IPS-18a (cell line): ENCODE results near the gene GPR137C.

Experiments
- H3K27ac ChIP-seq: one replicate; pipeline ENCODE4 v1.5.1; 2013; ENCODE audit warnings: low read length
- H3K27me3 ChIP-seq: one replicate; pipeline ENCODE4 v1.6.1; 2013; ENCODE audit warnings: mild to moderate bottlenecking, low read length; ENCODE audit not compliant: control insufficient read depth, insufficient read depth
- H3K36me3 ChIP-seq: one replicate; pipeline ENCODE4 v1.6.1; 2013; ENCODE audit warnings: low read depth, low read length; ENCODE audit not compliant: control insufficient read depth
- H3K4me1 ChIP-seq: one replicate; pipeline ENCODE4 v1.6.1; 2013; ENCODE audit warnings: low read depth, low read length; ENCODE audit not compliant: control insufficient read depth
- H3K4me3 ChIP-seq: one replicate; pipeline ENCODE4 v1.5.1; 2013; ENCODE audit warnings: low read length
- H3K9ac ChIP-seq: one replicate; pipeline ENCODE4 v1.6.1; 2013; ENCODE audit warnings: mild to moderate bottlenecking, low read length, moderate library complexity
- H3K9me3 ChIP-seq: one replicate; pipeline ENCODE4 v1.6.1; 2013; ENCODE audit warnings: low read depth, low read length; ENCODE audit not compliant: control insufficient read depth

GPR137C gene

GRCh38 chr14:52686176-52686575, 133.5 kb downstream of the GPR137C start:
- no peak overlapping the region for H3K4me3 ChIP-seq
- H3K27ac ChIP-seq = no peak overlapping the region
- H3K9me3 ChIP-seq = no peaks in the 10 kb centered on the region
- H3K36me3 ChIP-seq = no peaks in the 10 kb centered on the region
- H3K27me3 ChIP-seq = no peaks in the 10 kb centered on the region
- no peak overlapping the region for H3K9ac ChIP-seq
- peaks cover 4% of the 10 kb centered on the region for H3K4me1 ChIP-seq
